HepG2 (cell line): ENCODE measurements around the gene ITGAE. TPM values are rescaled to one million over a fixed set of nuclear protein-coding genes. Genes with fewer than 3 reads are reported as not detected.

Experiments
- DNMT1 ChIP-seq: sonication (generic); formaldehyde crosslinking; IDR thresholded peaks from 2 replicates; pipeline ENCODE4 v1.5.1; 2020; ENCODE audit warnings: mild to moderate bottlenecking, missing genetic modification reagents
- EZH2 ChIP-seq: conservative IDR thresholded peaks from 2 replicates; pipeline ENCODE4 v1.6.1; 2012; ENCODE audit warnings: mild to moderate bottlenecking, low read depth, low read length, moderate library complexity
- IRF2 ChIP-seq: IDR thresholded peaks from 2 replicates; pipeline ENCODE4 v1.6.1; 2018; ENCODE audit warnings: missing genetic modification reagents, missing compliant biosample characterization
- MNT ChIP-seq: fragments of 450-650 bp; IDR thresholded peaks from 2 replicates; pipeline ENCODE4 v1.6.1; 2016
- MYC ChIP-seq: sonication (generic); formaldehyde crosslinking; IDR thresholded peaks from 2 replicates; pipeline ENCODE4 v1.9.0; 2021; ENCODE audit warnings: missing genetic modification reagents, borderline replicate concordance
- NR2F1 ChIP-seq, 2 experiments: fragments of 450-650 bp in 1 of 2; formaldehyde crosslinking in 1 of 2; IDR thresholded peaks; 2 replicates each; pipeline versions ENCODE4 v1.5.0 to v1.6.1; 2016 to 2020; ENCODE audit warnings: mild to moderate bottlenecking in 1 of 2, missing compliant biosample characterization in 1 of 2, missing genetic modification reagents in 1 of 2, moderate library complexity in 1 of 2
- NR3C1 ChIP-seq: sonication (generic); formaldehyde crosslinking; IDR thresholded peaks from 2 replicates; pipeline ENCODE4 v1.4.0; 2020; ENCODE audit warnings: missing genetic modification reagents
- SRSF1 ChIP-seq: fragments of 200-400 bp; formaldehyde crosslinking; optimal IDR thresholded peaks from 2 replicates; pipeline ENCODE3; 2017; ENCODE audit warnings: mild to moderate bottlenecking, low read depth, low read length, moderate library complexity
- SYNCRIP ChIP-seq: fragments of 200-400 bp; formaldehyde crosslinking; IDR thresholded peaks from 2 replicates; pipeline ENCODE4 v1.6.1; 2018; ENCODE audit warnings: mild to moderate bottlenecking, low read depth, low read length; ENCODE audit not compliant: insufficient read depth
- TBX3 ChIP-seq: fragments of 450-650 bp; IDR thresholded peaks from 2 replicates; pipeline ENCODE4 v1.6.1; 2017; ENCODE audit warnings: antibody characterized with exemption, mild to moderate bottlenecking, inconsistent platforms, borderline replicate concordance
- ZNF205 ChIP-seq: IDR thresholded peaks from 2 replicates; pipeline ENCODE4 v1.6.1; 2018; ENCODE audit warnings: missing biosample characterization, missing genetic modification reagents
- ZNF260 ChIP-seq: sonication (generic); formaldehyde crosslinking; IDR thresholded peaks from 2 replicates; pipeline ENCODE4 v1.4.0; 2020; ENCODE audit warnings: missing genetic modification reagents, low read depth, mild to moderate bottlenecking, borderline replicate concordance
- ZNF274 ChIP-seq: sonication (generic); formaldehyde crosslinking; IDR thresholded peaks from 2 replicates; pipeline ENCODE4 v1.5.1; 2020; ENCODE audit warnings: mild to moderate bottlenecking, missing genetic modification reagents
- ZNF333 ChIP-seq: sonication (generic); formaldehyde crosslinking; IDR thresholded peaks from 2 replicates; pipeline ENCODE4 v1.4.0; 2020; ENCODE audit warnings: mild to moderate bottlenecking, missing genetic modification reagents, borderline replicate concordance
- ZNF33B ChIP-seq: sonication (generic); formaldehyde crosslinking; IDR thresholded peaks from 2 replicates; pipeline ENCODE4 v1.5.1; 2020; ENCODE audit warnings: mild to moderate bottlenecking, missing genetic modification reagents
- ZNF660 ChIP-seq: sonication (generic); formaldehyde crosslinking; IDR thresholded peaks from 2 replicates; pipeline ENCODE4 v1.5.1; 2020; ENCODE audit warnings: mild to moderate bottlenecking, low read depth, missing genetic modification reagents, borderline replicate concordance
- ZNF782 ChIP-seq: sonication (generic); formaldehyde crosslinking; IDR thresholded peaks from 2 replicates; pipeline ENCODE4 v1.4.0; 2020; ENCODE audit warnings: missing genetic modification reagents, mild to moderate bottlenecking, borderline replicate concordance
- ZSCAN9 ChIP-seq: IDR thresholded peaks from 2 replicates; pipeline ENCODE4 v1.6.1; 2016; ENCODE audit warnings: borderline replicate concordance
- polyA plus RNA-seq, 8 experiments: library from polyadenylated mRNA; depleted of rRNA in 3 of 8; stranded (reverse) in 7 of 8; unstranded in 1 of 8; fragments of >200 nt; fragmentation: Illumina TruSeq in 4 of 8; extraction: Trizol in 4 of 8; gene quantifications; 2 replicates each; pipeline versions ENCODE4 v1.2.1 to v1.2.3, GENCODE V29; 2011 to 2016; ENCODE audit warnings: low read depth in 4 of 8, missing spikeins in 1 of 8, mixed read lengths in 1 of 8; ENCODE audit not compliant: insufficient read depth in 1 of 8
- total RNA-seq, 5 experiments: library from RNA; depleted of rRNA; stranded (reverse); fragments of >200 nt; fragmentation: Illumina TruSeq; extraction: Trizol; gene quantifications; 2 replicates each; pipeline ENCODE4 v1.2.3, GENCODE V29; 2016; ENCODE audit warnings: low read depth in 1 of 5
- TF ChIP-seq, protein P1 (sequence below): sonication (generic); formaldehyde crosslinking; IDR thresholded peaks from 2 replicates; pipeline ENCODE4 v1.4.0; 2020; ENCODE audit warnings: mild to moderate bottlenecking, missing genetic modification reagents

ITGAE gene
- total and polyA plus RNA-seq, 2 of the 13 experiments (the other 11 are each of a cell fraction or from before 2014, with no cell fraction given) = 42.3 to 49.0 TPM

- TF ChIP-seq, protein P1, sequence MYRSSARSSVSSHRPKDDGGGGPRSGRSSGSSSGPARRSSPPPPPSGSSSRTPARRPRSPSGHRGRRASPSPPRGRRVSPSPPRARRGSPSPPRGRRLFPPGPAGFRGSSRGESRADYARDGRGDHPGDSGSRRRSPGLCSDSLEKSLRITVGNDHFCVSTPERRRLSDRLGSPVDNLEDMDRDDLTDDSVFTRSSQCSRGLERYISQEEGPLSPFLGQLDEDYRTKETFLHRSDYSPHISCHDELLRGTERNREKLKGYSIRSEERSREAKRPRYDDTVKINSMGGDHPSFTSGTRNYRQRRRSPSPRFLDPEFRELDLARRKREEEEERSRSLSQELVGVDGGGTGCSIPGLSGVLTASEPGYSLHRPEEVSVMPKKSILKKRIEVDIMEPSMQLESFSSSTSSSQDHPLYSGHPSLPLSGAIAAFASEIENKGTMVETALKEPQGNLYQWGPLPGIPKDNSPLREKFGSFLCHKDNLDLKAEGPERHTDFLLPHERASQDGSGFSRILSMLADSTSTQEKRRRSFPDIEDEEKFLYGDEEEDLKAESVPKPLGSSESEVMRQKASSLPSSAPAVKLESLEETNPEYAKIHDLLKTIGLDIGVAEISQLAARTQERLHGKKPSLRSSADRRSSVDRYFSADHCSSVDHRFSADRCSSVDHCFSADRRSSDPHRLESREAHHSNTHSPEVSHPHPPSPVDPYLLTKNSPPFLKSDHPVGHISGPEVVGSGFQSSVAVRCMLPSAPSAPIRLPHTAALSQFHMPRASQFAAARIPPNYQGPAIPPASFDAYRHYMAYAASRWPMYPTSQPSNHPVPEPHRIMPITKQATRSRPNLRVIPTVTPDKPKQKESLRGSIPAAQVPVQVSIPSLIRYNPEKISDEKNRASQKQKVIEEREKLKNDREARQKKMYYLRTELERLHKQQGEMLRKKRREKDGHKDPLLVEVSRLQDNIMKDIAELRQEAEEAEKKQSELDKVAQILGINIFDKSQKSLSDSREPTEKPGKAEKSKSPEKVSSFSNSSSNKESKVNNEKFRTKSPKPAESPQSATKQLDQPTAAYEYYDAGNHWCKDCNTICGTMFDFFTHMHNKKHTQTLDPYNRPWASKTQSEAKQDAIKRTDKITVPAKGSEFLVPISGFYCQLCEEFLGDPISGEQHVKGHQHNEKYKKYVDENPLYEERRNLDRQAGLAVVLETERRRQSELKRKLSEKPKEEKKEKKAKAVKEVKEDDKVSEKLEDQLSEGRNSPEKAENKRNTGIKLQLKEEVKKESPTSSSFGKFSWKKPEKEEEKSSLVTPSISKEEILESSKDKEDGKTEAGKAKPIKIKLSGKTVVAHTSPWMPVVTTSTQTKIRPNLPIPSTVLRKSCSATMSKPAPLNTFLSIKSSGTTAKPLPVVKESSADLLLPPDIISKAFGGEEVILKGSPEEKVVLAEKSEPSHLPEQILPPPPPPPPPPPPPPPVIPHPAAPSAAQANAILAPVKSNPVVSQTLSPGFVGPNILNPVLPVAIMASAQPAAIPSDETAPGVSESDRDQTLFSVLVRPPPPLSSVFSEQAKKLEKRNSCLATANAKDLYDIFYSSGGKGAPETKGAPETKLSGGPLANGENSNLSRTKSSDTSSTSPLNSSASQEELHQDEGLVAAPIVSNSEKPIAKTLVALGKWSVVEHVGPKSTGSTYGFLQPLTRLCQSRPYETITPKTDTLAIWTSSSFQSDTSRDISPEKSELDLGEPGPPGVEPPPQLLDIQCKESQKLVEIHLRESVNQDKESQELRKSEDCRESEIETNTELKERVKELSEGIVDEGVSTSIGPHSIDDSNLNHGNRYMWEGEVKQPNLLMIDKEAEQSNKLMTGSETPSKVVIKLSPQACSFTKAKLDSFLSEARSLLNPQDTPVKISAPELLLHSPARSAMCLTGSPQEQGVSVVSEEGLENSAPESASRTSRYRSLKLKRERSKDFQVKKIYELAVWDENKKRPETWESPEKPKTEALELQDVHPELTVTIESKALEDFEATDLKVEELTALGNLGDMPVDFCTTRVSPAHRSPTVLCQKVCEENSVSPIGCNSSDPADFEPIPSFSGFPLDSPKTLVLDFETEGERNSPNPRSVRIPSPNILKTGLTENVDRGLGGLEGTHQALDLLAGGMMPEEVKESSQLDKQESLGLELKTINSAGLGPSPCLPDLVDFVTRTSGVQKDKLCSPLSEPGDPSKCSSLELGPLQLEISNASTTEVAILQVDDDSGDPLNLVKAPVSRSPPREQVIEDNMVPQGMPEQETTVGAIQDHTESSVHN (CRISPR knock-in tag) = no peak; the same call in 1 of the 2 replicates
- TF ChIP-seq SRSF1 (peak; percentile 51), ZNF782 (no peak; the same call in 1 of the 2 replicates), ZSCAN9 (peak; percentile 90), ZNF660 (CRISPR knock-in tag) (no peak), ZNF274 (CRISPR knock-in tag) (no peak), ZNF205 (CRISPR knock-in tag) (peak; percentile 88; the same call in 1 of the 2 replicates), DNMT1 (CRISPR knock-in tag) (no peak), ZNF333 (CRISPR knock-in tag) (no peak), ZNF33B (CRISPR knock-in tag) (no peak), IRF2 (CRISPR knock-in tag) (peak; percentile 94), SYNCRIP (no peak), EZH2 (no peak), MYC (CRISPR knock-in tag) (peak; percentile 83), NR3C1 (CRISPR knock-in tag) (no peak), MNT (peak; percentile 75), ZNF260 (CRISPR knock-in tag) (no peak), NR2F1 (CRISPR knock-in tag; IDR thresholded peaks at IDR 0.05) (peak; percentile 64 to 75; a peak in 3 of 4 replicates), TBX3 (peak; percentile 76; the same call in 1 of the 2 replicates)
Measured at GRCh38 chr17:3802461-3803307, 1.7 kb upstream of the ITGAE start (continued).
